NCI-H2171 (cell line): ENCODE results near the gene RUVBL2.

Source experiments
- DNase-seq: peaks from one replicate; lab custom pipeline; 2025; lab: John Stamatoyannopoulos, UW

RUVBL2 gene

GRCh38 chr19:48989701-48990291, 3.9 kb upstream of the RUVBL2 start:
- no peak for DNase-seq

- no peak for DNase-seq
Measured at GRCh38 chr19:48990400-48990799, 3.3 kb upstream of the RUVBL2 start.

GRCh38 chr19:48991011-48991609, 2.6 kb upstream of the RUVBL2 start:
- no peak for DNase-seq

GRCh38 chr19:48991873-48992580, 1.7 kb upstream of the RUVBL2 start:
- no peak for DNase-seq

GRCh38 chr19:48992581-48993174, 1.0 kb upstream of the RUVBL2 start:
- DNase-seq: no peak

GRCh38 chr19:48994035-48994386, 324 bp downstream of the RUVBL2 start:
- no peak for DNase-seq

- DNase-seq: no peak
Measured at GRCh38 chr19:48997972-48998371, 4.3 kb downstream of the RUVBL2 start.

GRCh38 chr19:48999481-49000325, 6.0 kb downstream of the RUVBL2 start:
- DNase-seq: no peak

GRCh38 chr19:49004133-49004532, 10.4 kb downstream of the RUVBL2 start:
- DNase-seq: no peak

GRCh38 chr19:49004964-49005614, 11.4 kb downstream of the RUVBL2 start:
- no peak for DNase-seq

GRCh38 chr19:49006905-49007304, 13.2 kb downstream of the RUVBL2 start:
- no peak for DNase-seq

GRCh38 chr19:49009828-49010227, 16.1 kb downstream of the RUVBL2 start:
- DNase-seq: no peak

- DNase-seq: no peak
Measured at GRCh38 chr19:49010453-49010852, 16.8 kb downstream of the RUVBL2 start.

GRCh38 chr19:49011194-49011593, 17.5 kb downstream of the RUVBL2 start:
- no peak for DNase-seq

GRCh38 chr19:49014123-49014869, 20.6 kb downstream of the RUVBL2 start:
- no peak for DNase-seq

GRCh38 chr19:49014870-49015255, 21.2 kb downstream of the RUVBL2 start:
- DNase-seq: no peak

- DNase-seq: no peak
Measured at GRCh38 chr19:49016067-49016839, 22.6 kb downstream of the RUVBL2 start.

- no peak for DNase-seq
Measured at GRCh38 chr19:49017041-49017665, 23.5 kb downstream of the RUVBL2 start, which contains the start of gene LHB. TSS of gene LHB (minus strand) at chr19:49017091. CDS start at chr19:49017081, 10 bp downstream.

GRCh38 chr19:49017666-49018351, 24.1 kb downstream of the RUVBL2 start:
- peak; percentile 62 for DNase-seq
